Prostate gland (tissue), 2 donors: ENCODE data around the gene ACOX3. TPM values are rescaled to one million over a fixed set of nuclear protein-coding genes. Genes with fewer than 3 reads are reported as not detected.

Experiments
- DNase-seq: peaks from one replicate; pipeline ENCODE4 v3.0.0-alpha.2; 2019; ENCODE audit warnings: low spot score
- H3K27ac ChIP-seq, 2 donors: fragments of 200-600 bp; sonication (generic); 2 replicates each; pipeline ENCODE4 v1.5.1; 2017 to 2019
- H3K27me3 ChIP-seq: fragments of 200-600 bp; sonication (generic); replicated peaks from 2 replicates; pipeline ENCODE4 v1.5.1; 2019; ENCODE audit not compliant: insufficient read depth
- H3K36me3 ChIP-seq, 2 donors: fragments of 200-600 bp; sonication (generic); 1 replicate in 1 of 2; 2 replicates in 1 of 2; pipeline versions ENCODE4 v1.5.1 to v1.8.1; 2017 to 2019
- H3K4me1 ChIP-seq: fragments of 200-600 bp; sonication (generic); replicated peaks from 2 replicates; pipeline ENCODE4 v1.5.1; 2019
- H3K4me3 ChIP-seq, 2 donors: fragments of 200-600 bp; sonication (generic); 2 replicates each; pipeline ENCODE4 v1.5.1; 2017 to 2019
- H3K9me3 ChIP-seq: fragments of 200-600 bp; sonication (generic); 2 replicates; pipeline ENCODE4 v1.5.1; 2017
- CTCF ChIP-seq, 4 experiments: fragments of 200-600 bp in 2 of 4; fragments of 450-650 bp in 2 of 4; sonication (generic) in 2 of 4; IDR thresholded peaks; 1 replicate in 3 of 4; 2 replicates in 1 of 4; pipeline ENCODE4 v1.5.1; 2016 to 2019; ENCODE audit warnings: antibody characterized with exemption in 4 of 4, mild to moderate bottlenecking in 2 of 4, moderate library complexity in 2 of 4
- POLR2A ChIP-seq: fragments of 450-650 bp; IDR thresholded peaks from one replicate; pipeline ENCODE4 v1.6.1; 2016; ENCODE audit warnings: antibody characterized with exemption, mild to moderate bottlenecking
- POLR2AphosphoS5 ChIP-seq: sonication (generic); formaldehyde crosslinking; IDR thresholded peaks from one replicate; pipeline ENCODE4 v1.6.1; 2017; ENCODE audit warnings: antibody characterized with exemption
- WGBS: methylation state at CpG from one replicate; pipeline ENCODE4 v1.1.5; 2018; 5-methylcytosine and 5-hydroxymethylcytosine counted together
- intact Hi-C: fragments of 100-400 bp; cut with DNase I; formaldehyde crosslinking; loops from one replicate; pipeline ENCODE4 v1.14.2; 2022
- total RNA-seq, 2 donors: library from RNA; depleted of rRNA; stranded (reverse); fragments of >200 nt; gene quantifications; one replicate each; pipeline ENCODE4 v1.1.0, GENCODE V29; 2016

ACOX3 gene
- total RNA-seq, 2 donors from 2014 or later, result 65.7 to 75.4 TPM

- H3K4me1 ChIP-seq, result no peaks in the 10 kb centered on the region
- H3K9me3 ChIP-seq, result no peaks in the 10 kb centered on the region
- intact Hi-C loops, result loop anchor here (5.0 kb wide), 2 partner anchors 33 to 73 kb away; no protein-coding TSS in a partner anchor
- H3K36me3 ChIP-seq, result peaks cover 0 to 9% of the 10 kb centered on the region in 2 donors
- no peaks in the 10 kb centered on the region for H3K27me3 ChIP-seq
- H3K27ac ChIP-seq, result no peak overlapping the region
- WGBS, result 68% methylated on average over 20 of the region's 20 CpGs
- no peak overlapping the region for H3K4me3 ChIP-seq
- DNase-seq, result no peak
- TF ChIP-seq POLR2A (no peak), POLR2AphosphoS5 (no peak), CTCF (IDR thresholded peaks at IDR 0.05) (no peak)
Measured at GRCh38 chr4:8473920-8474590, 33.5 kb upstream of the ACOX3 start.

- Histone ChIP-seq H3K4me1 (no peaks in the 10 kb centered on the region), H3K4me3 (no peak overlapping the region), H3K27ac (peak overlapping the region; percentile 31 to 55), H3K36me3 (peaks cover 0 to 9% of the 10 kb centered on the region in 2 donors), H3K9me3 (no peaks in the 10 kb centered on the region), H3K27me3 (no peaks in the 10 kb centered on the region)
- intact Hi-C loops, result loop anchor here (5.0 kb wide), 2 partner anchors 34 to 74 kb away; no protein-coding TSS in a partner anchor
- 79% methylated on average over 19 of the region's 23 CpGs for WGBS
- TF ChIP-seq POLR2AphosphoS5, result no peak
- no peak for TF ChIP-seq POLR2A
- TF ChIP-seq CTCF (IDR thresholded peaks at IDR 0.05), result peak in 1 of 4 experiments; percentile 12
- DNase-seq, result no peak
Measured at GRCh38 chr4:8473198-8473919, 32.8 kb upstream of the ACOX3 start.

DNA sequence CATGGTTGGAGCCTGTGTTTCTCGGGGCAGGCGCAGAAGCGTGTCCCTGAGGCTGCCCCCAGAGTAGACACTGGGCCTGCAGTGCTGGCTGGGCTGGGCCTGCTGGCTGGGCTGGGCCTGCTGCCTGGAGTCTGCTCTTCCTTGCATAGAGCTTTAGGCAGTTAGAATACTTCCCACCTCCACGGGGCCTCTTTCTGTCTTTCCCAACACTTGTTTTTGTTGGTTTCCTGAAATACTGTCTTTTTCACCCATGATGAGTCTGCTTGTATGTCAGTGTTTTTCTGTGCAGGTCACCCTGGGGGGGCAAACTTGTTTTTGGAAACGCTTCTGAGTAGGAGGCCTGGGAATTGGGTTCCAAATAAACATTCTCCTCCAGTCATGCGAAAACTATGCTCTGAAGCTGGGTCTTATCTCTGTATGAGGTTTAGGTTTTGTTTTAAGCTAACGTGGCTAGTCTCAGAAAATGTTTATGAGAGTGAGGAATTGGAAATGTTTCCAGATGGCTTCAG, 32.2 kb upstream of the ACOX3 start:
- peaks cover 0 to 9% of the 10 kb centered on the region in 2 donors for H3K36me3 ChIP-seq
- intact Hi-C loops, result loop anchor here (5.0 kb wide), 2 partner anchors 35 to 75 kb away; no protein-coding TSS in a partner anchor
- H3K4me1 ChIP-seq, result no peaks in the 10 kb centered on the region
- no peak overlapping the region for H3K4me3 ChIP-seq
- 37% methylated on average over 7 of the region's 7 CpGs for WGBS
- H3K27ac ChIP-seq, result peak overlapping the region; percentile 31 to 55
- DNase-seq, result no peak
- H3K9me3 ChIP-seq, result no peaks in the 10 kb centered on the region
- H3K27me3 ChIP-seq, result no peaks in the 10 kb centered on the region
- TF ChIP-seq POLR2A (no peak), CTCF (IDR thresholded peaks at IDR 0.05) (no peak), POLR2AphosphoS5 (no peak)

GRCh38 chr4:8472158-8472688, 31.7 kb upstream of the ACOX3 start:
- Histone ChIP-seq H3K4me1 (no peaks in the 10 kb centered on the region), H3K27ac (peak overlapping the region in 1 of 2 donors; percentile 23), H3K36me3 (peaks cover 0 to 9% of the 10 kb centered on the region in 2 donors), H3K4me3 (no peak overlapping the region), H3K9me3 (no peaks in the 10 kb centered on the region), H3K27me3 (no peaks in the 10 kb centered on the region)
- intact Hi-C loops, result loop anchor here (5.0 kb wide), 2 partner anchors 35 to 75 kb away; no protein-coding TSS in a partner anchor
- WGBS, result 60% methylated on average over 8 of the region's 8 CpGs
- no peak for DNase-seq
- TF ChIP-seq POLR2A (no peak), POLR2AphosphoS5 (no peak), CTCF (IDR thresholded peaks at IDR 0.05) (no peak)
